ENCODE results near the gene SPINK4.

Gene SPINK4

DNA sequence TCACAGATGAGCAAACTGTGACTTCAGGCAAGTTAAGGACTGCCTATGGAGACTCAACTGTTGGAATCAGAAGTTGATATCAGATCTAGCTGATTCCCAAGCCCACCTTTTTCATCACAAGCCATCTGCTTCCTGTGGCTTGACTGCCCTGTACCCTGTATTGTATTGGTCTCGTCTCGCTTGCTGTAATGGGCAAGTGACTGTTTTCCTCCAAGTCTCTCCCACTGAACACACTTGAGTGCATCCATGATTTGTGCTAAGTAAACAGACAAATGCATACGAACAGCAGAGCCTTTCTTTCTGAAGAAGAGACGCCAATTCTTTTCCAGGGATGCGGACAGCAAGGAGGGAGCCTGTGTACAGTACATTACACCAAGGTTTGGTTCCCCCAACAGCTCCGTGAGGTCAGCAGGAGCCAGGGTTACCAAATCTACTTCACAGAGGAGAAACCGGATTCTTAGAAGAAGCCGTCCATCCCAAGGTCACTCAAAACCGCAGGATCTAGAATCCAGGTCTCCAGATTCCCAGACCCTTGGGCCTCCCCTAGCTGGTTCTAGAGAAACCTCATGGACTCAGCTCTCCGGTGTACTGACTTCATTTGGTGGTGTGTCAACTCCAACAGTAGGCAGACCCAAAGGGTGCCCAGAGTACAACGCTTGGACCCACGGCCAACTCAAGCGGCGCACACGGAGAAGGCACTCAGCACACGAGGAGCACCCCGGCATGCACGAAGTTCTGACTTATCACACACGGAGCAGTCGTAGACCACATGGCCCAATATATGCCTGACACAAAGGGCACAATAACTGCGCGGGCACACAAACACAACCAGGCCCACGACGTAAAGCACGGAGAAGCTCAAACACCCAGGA lies 23.4 kb downstream of the SPINK4 start:
- DNase-seq, result no peak

DNA sequence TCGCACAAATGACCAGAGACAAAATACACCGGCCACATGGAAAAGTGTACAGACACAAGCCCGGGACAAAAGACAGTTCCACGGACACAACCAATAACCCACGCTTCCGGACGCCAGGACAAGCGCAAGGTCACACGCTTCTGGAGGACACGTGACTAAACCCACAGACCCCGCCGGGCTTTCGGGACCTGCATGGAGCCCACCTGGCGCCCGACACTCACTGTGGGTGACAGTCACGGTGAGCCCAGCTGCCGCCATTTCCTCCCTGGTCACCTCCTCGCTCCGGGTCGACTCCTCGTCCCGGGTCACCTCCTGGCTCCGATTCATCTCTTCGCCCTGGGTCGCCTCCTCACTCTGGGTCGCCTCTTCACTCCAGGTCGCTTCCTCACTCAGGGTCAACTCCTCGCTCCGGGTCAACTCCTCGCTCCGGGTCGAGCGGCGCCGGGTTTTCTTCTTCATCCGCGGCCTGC lies 24.1 kb downstream of the SPINK4 start:
- DNase-seq, result no peak

DNA sequence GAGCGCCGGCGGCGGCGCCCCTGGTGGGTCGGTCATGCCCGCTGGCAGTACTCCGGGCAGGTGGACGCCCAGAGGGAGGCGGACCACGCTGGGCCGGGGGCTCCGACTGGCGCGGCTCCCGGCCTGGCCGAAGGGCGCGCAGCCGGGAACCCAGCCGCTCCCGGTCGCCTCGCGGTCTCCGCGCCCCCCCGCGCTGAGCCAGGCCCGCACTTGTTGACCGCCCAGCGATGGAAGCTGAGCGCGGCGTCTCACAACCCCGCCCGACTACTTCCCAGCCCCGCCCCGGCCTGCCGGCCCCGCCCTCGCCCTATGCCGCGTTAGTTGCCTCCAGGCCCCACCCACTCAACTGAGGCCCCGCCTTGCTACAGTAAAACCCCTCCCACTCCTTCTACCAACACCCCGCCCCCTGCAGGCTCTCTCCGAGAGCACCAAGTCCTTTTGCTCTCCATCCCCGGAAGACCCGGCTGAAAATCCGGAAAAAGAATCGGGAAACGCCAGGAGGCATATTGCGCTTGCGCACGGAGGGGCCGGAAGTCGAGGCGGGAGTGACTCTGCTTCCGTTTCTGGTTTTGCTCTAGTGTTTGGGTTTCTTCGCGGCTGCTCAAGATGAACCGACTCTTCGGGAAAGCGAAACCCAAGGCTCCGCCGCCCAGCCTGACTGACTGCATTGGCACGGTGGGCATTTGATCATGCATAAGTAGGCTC lies 24.7 kb downstream of the SPINK4 start, which contains the start of the genes BAG1 and CHMP5:
BAG1 (minus strand) TSS at position 236 of the 705 bp plus-strand sequence.
CHMP5 (plus strand) TSS at position 577 of the 705 bp plus-strand sequence; CDS start at position 607, 30 bp downstream.
- DNase-seq, result peak; percentile 89 to 95

DNA sequence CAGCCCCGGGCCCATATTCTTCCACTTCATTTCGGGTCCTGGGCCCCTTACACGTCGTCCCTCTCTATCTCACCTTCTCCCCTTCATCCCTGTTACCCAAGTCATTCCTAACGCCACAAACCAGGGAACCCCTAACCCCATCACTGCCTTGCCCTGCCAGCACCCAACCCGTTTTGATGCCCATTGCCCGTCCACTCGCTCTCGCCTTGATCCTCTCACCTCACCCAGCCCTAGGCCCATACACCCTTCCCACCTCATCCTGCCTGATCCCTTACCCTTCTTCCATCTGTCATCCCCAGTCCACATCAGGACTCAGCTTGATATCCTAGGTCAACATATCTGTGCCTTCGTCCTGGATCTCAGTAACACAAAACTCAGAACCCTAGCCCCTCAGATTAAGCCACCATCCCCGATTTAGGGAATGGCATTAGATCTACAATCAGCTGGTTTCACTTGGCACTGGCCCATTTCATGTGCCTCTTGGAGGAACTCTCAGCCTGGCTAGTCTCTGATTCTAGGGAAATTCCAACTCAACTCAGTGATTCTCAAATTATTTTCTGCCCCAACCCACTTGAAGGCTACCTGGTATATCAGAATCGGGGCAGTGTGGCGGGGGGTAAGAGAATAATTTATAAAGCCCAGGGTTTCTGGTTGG lies 25.4 kb downstream of the SPINK4 start:
- no peak for DNase-seq

DNA sequence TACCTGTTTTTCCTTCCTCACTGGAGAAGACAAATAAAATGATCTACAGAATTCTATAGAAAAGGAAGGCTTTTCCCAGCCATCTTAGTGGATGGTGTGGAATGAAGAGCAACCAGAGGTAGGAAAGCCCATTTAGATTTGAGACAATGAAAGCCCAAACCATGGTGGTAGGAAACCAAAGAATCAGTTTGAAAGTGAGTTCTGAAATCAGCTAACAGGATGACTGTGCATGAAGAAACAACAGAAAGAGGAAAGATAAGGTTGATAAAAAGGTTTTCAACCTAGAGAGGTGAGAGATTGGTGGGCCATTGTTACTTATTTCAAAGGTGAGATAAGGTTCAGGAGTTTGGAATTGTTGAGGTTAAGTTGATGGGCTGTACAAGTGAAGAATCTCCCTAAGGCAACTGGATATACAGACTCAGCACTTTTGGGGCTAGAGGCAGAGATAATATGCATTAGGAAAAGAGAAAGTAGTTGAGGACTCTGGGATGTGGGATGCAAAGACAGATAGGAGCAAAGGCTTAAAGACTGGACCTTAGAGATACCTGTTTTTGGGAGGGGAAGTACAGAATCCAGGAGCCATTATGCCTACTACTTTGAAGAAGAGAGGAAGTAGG lies 27.3 kb downstream of the SPINK4 start:
- no peak for DNase-seq

DNA sequence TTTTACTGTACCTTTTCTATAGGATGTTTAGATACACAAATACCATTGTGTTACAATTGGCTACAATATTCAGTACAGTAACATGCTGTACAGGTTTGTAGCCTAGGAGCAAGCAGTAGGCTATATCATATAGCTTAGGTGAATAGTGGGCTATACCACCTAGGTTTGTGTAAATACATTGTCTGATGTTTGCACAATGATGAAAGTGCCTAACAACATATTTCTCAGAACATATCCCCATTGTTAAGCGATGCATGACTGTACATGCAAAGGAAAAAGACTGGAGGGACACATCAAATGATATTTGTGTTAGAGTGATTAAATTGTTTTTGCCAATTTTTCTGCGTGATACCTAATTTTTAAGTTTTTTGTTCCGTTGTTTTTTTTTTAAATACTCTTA lies 30.2 kb downstream of the SPINK4 start:
- DNase-seq, result no peak

DNA sequence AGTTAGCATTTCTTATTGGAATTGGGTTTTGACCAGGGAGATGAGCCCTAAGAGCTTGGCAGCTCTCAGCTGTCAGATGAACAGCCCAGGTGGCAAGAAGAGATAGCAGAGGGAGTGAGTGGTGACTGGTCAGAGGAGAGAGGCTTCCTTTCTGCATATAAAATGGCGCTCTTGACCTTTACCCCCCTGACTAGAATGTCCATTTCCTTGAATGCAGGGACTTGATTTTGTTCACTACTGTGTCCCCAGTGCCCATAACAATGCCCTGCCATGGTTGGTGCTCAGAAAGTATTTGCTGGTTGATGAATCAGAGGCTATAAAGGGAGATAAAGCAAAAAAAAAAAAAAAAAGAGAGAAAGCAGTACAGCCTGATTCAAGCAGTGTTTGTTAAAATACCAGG lies 32.1 kb downstream of the SPINK4 start:
- DNase-seq, result no peak

DNA sequence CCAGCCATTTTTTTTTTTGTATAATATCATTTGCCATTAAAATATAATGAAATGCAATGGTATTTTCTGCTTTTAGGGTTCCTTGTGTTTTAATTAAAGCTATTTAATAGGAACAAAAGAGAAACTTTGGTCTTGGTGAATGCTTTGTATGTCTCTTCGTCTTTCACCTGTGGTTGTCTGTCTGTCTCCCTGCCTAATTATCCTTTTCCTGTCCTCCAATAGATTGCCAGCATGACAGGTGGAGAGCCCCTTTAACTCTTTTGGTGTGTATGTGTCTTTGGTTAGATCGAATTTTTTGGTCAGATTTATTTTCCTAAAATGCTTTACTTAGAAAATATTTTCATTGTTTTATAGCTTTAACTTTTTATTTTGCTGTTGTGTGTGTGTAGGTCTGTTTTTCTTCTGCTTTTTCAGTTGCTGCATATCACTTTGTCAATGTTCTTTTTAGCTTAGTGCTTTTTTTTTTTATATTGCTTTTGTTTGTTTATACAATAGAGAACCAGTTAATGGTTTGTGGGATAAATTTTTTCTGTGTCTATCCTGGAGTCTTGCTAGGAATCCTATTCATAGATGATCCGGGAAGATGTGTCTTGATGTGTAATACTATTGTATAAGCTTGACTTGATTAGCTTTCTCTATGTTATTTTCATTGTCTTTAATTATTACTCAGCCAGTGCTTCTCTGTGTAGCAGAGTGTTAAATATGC lies 33.5 kb downstream of the SPINK4 start:
- DNase-seq, result no peak

DNA sequence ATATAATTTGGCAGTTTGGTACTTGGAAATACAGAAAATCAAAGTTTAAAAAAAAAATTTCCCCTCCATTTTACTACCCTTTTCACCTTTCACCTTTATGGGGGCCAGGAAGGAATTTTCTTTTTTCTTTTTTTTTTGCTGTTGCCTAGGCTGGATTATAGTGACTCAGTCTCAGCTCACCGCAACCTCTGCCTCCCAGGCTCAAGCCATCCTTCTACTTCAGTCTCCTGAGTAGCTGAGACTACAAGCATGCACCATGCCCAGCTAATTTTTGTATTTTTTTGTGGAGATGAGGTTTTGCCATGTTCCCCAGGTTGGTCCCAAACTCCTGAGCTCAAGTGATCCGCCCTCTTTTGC lies 34.0 kb downstream of the SPINK4 start:
- DNase-seq, result no peak

DNA sequence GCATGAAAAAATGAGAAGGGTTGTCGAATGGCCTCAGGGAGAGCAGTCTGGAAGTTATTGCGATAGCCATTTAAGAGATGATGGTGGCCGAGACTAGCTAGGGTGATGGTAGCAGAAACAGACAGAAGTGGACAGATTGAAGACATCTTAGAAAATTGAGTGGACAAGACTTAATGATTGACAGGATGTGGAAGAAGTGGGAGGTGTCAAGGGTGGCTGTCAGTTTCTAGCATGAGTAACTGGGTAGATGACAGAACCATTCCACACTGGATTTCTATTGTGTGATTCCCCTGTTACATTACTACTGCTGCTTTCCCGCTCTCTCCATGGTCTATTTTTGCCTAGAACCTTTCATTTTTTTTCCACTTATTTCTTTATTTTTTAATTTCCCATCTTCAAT lies 37.5 kb downstream of the SPINK4 start:
- no peak for DNase-seq

DNA sequence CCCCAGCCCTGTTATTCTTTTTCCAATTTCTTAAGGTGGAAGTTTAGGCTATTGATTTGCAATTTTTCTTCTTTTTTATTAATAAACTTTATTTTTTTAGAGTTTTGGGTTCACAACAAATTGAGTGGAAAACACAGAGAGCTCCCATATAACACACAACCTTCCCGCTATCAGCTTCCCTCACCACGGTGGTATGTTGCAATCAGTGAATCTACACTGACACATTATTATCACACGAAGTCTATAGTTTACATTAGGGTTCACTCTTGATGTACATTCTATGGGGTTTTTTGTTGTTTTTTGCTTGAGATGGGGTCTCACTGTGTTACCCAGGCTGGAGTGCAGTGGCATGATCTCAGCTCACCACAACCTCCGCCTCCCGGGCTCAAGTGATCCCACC lies 45.5 kb downstream of the SPINK4 start:
- DNase-seq, result no peak

DNA sequence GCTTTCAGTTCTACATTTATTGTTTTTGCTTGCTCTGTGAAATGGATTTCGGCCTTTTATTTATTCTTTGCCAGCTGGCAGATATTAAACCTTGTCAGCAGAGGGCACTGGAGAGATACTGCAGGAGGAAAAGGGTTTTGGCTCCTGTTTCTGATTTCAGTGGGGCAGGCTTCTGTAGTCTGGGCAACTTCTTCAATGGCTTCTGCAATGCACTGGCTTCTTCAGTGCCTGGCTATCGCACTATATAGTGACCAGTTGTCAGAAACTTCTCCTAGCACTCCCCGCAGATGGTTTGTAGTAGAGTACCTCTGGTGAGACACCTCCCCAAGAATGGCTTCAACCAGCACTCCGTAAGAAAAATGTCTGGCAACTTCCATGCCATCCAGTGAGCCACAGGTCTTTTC lies 47.1 kb downstream of the SPINK4 start:
- DNase-seq, result peak in 1 of 2 experiments; percentile 59

DNA sequence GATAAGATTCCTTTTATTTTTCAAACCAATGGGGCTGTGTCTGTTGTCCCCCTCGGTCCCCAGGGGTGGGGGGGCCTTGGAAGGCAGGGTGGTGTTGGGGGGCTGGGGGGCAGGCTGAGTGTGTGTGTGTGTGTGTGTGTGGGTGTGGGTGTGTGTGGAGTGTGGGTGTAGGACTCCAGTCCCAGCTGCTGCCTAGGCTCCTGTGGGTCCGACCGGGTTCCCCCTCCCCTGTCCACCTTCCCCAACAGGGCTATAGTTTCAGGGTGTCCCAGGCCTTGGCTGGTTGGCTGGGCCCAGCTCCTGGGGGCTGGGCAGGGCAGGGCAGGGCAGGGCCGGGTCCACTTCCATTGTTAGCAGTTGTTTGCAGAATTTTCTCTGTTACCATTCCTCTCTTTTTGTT lies 48.3 kb downstream of the SPINK4 start:
- no peak for DNase-seq

DNA sequence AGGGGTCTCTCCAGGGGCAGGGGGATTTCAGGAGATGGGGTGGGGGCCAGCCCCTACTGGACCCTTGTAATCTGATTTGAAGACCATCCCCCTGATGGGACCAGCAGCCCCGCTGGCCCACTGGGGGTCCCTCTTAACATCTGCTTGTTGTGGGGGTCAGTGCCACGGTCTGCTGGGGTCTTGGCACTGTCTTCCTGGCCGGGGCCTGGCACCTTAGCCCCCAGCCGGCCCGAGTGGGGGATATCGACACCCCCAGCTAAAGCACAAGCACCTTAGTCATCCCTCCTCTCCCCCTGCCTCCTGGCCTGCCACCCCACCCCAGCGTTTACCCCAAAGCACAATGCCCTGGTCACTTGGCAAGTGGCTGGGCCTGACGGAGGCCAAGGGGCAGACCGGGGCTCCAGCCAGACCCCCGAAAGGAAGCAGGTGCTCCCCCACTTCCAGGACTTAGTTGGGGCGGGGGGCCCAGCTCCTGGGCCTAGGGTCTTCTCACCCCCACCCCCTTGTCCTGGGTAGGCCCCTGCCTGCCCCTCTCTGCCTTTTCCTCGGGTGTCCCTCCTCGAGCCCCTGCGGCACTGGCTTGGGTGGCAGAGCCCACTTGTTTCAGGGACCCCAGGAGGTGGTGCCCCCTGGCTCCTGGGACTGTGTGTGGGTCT lies 49.0 kb downstream of the SPINK4 start:
- no peak for DNase-seq

DNA sequence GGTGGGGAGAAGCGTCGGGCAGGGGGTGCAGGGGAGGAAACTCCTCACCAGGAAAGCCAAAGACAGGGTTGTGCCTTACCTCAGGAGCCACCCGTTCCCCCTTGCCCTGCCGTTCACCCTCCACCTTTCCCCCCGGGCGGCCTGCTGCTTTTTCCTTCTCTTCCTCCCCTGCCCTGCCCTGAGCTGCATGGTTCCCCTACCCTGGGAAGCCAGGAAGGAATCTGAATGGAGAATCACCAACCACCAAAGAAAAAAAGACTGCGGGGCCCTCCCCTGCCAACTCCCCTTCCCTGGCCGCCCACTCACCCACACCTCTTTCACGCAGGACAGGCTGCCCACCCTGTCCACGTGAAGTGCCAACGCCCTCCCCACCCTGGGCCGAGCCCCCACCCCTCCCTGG lies 49.5 kb downstream of the SPINK4 start:
- no peak for DNase-seq

DNA sequence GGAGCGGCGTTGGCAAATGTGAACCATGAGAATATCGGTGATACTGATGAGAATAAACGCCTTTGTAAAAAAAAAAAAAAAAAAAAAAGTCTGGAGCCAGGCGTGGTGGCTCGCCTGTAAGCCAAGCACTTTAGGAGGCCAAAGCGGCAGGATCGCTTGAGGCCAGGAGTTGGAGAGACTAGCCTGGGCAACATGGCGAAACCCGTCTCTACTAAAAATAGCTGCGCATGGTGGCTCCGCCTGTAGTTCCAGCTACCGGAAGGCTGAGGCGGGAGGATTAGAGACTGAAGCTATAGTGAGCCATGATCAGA lies 49.9 kb downstream of the SPINK4 start:
- no peak for DNase-seq

DNA sequence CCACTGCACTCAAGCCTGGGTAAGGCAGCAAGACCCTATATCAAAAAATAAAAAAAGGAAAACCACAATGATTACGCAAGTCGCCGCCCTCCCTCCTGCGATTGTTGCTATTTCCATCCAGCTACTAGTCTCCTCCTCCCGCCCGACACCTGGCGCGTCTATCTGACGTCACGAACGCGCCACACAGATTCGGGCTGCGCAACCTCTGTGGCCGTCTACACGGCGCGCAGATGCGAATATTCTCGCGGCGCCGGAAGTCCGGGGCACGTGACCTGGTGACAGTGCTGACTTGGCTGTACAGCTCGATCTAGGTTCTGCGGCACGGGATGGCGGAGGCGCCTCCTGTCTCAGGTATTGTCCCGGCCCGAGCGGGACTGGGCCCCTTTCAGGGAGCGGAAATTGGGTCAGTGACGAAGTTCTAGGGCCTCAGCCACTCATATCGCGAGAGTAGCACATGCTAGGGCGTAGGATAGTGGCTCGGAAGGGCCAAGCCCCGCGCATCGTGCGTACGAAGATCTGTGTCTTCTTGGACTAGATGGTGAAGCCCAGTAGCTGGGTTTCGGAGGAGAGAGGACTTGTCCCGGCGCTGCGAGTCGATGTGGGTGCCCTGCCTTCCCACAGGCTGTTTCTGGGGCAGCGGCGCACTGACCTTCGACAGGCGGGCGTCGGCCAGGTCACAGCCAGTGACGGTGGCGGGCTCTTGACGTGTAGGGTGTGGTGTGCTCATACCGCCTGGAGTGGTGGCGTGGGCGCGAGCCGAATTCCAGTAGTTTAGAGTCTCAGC lies 50.5 kb downstream of the SPINK4 start, which contains the start of gene NFX1:
NFX1 (plus strand) TSS at position 270 of the 784 bp plus-strand sequence; CDS start at position 327, 57 bp downstream.
- peak; percentile 84 to 86 for DNase-seq

DNA sequence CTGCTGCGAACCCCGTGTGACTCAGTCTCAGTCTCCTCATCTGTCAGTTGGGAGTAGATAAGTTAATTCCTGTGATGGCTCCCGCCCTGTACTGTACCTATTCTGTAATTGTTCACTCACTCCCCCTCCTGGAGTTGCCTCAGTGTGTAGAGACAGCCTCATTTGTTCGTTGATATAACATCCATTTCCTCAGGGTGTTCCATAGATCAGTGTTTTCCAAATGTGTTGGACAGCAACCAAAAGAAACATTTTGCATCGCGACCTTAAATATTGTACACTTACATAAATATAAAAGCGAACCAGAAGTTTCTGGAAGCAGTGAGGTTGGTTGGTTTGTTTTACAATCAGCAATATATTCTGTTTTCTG lies 51.0 kb downstream of the SPINK4 start:
- no peak for DNase-seq

DNA sequence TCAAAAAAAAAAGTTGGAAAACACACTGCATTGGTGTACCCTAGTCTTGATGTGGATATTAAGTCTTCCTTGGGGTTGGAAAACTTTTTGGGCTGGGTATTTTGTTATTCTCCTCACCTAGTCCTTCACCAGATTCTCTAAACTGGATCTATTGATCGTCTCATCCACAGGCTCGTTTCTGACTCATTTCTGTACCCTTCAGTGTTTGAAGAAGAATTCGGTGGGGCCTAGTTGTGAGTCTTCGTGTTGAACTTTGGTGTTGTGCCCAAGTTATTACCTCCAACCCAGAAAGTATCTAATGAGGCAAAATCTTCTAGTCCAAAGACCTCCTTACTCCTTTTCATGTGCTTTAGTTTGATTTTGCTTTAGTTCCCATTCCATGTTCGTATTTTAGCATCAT lies 51.9 kb downstream of the SPINK4 start:
- DNase-seq, result no peak

DNA sequence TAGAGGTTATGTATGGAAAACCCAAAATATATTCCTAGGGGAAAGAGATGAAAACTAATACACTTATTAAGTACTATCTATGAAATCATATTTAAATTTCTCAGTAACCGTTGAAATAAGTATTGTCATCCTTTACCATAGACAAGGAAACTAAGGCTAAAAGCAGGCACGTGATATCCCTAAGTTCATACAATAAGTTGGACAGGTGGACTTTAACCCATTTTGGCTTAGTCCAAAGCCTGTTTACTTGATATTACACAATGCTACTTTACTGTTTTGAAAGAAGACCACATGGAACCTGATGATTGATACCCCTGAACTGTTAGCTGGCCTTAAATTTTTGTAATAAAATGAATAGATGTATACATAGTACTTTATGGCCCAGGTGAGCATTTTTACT lies 53.8 kb downstream of the SPINK4 start:
- DNase-seq, result no peak
